Choroid plexus epithelial cell (primary cell): Measurements from ENCODE around the gene CRADD.

Experiments
- DNase-seq: peaks from one replicate; pipeline ENCODE4 v3.0.0-alpha.2; 2010; ENCODE audit warnings: low read depth
- H3K4me3 ChIP-seq: 2 replicates; pipeline ENCODE4 v1.5.1; 2011; ENCODE audit warnings: low read depth, mild to moderate bottlenecking, control low read depth, low read length, moderate library complexity
- CTCF ChIP-seq: conservative IDR thresholded peaks from 2 replicates; pipeline ENCODE4 v1.5.1; 2011; ENCODE audit warnings: low read depth, mild to moderate bottlenecking, control low read depth, inconsistent platforms, low read length, moderate library complexity

The CRADD gene

GRCh38 chr12:93937812-93938211 lies 260.6 kb downstream of the CRADD start:
- TF ChIP-seq CTCF, result no peak
- DNase-seq, result no peak
- no peak overlapping the region for H3K4me3 ChIP-seq

GRCh38 chr12:93938317-93938716 lies 261.1 kb downstream of the CRADD start:
- H3K4me3 ChIP-seq, result no peak overlapping the region
- no peak for TF ChIP-seq CTCF
- no peak for DNase-seq

- TF ChIP-seq CTCF, result no peak
- no peak for DNase-seq
- no peak overlapping the region for H3K4me3 ChIP-seq
Measured at GRCh38 chr12:93938931-93939330, 261.8 kb downstream of the CRADD start.

- no peak for DNase-seq
- no peak overlapping the region for H3K4me3 ChIP-seq
- no peak for TF ChIP-seq CTCF
Measured at GRCh38 chr12:93939641-93940325, 262.6 kb downstream of the CRADD start.

- peak; percentile 36 for DNase-seq
- no peak overlapping the region for H3K4me3 ChIP-seq
- no peak for TF ChIP-seq CTCF
Measured at GRCh38 chr12:93943780-93944179, 266.6 kb downstream of the CRADD start.

GRCh38 chr12:93944201-93944600 lies 267.0 kb downstream of the CRADD start:
- no peak overlapping the region for H3K4me3 ChIP-seq
- no peak for DNase-seq
- no peak for TF ChIP-seq CTCF
